ENCODE data around the gene PDCD1LG2.
"Not testable (repeated sequence)": the region's sequence is repeated elsewhere in the genome, so short reads cannot be mapped to it uniquely, and the experiment has no call there.

Gene PDCD1LG2

DNA sequence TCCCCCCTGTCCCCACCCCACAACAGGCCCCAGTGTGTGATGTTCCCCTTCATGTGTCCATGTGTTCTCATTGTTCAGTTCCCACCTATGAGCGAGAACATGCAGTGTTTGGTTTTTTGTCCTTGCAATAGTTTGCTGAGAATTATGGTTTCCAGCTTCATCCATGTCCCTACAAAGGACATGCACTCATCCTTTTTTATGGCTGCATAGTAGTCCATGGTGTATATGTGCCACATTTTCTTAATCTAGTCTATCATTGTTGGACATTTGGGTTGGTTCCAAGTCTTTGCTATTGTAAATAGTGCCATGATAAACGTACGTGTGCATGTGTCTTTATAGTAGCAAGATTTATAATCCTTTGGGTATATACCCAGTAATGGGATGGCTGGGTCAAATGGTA lies 15.6 kb upstream of the PDCD1LG2 start:
- not testable (repeated sequence) for DNase-seq

- DNase-seq = no peak
Measured at GRCh38 chr9:5499157-5499556, 11.2 kb upstream of the PDCD1LG2 start.

DNA sequence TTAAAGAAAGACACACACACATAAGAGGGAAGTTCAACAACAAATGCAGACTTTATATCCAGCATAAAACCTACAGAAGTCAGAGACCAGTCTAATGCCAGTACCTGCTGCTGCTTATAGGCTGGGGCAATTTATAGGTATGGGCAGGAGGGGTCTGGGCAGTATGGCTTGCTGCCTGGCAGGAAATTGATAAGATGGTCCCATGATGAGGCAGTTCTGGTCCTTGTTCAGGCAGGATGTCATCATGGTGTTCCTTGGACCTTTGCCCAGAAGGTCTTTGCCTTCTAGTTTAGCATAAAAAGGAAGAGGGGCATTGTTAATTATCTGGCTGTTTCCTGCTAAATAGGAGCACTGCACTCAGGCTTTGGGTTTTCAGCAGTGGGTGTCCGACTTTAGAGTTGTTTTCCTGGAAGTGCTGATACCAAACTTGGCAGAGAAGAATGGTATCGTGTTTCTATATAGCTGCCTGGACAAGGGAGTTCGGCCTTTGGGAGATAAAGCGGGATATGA lies 10.4 kb upstream of the PDCD1LG2 start:
- DNase-seq = no peak

DNA sequence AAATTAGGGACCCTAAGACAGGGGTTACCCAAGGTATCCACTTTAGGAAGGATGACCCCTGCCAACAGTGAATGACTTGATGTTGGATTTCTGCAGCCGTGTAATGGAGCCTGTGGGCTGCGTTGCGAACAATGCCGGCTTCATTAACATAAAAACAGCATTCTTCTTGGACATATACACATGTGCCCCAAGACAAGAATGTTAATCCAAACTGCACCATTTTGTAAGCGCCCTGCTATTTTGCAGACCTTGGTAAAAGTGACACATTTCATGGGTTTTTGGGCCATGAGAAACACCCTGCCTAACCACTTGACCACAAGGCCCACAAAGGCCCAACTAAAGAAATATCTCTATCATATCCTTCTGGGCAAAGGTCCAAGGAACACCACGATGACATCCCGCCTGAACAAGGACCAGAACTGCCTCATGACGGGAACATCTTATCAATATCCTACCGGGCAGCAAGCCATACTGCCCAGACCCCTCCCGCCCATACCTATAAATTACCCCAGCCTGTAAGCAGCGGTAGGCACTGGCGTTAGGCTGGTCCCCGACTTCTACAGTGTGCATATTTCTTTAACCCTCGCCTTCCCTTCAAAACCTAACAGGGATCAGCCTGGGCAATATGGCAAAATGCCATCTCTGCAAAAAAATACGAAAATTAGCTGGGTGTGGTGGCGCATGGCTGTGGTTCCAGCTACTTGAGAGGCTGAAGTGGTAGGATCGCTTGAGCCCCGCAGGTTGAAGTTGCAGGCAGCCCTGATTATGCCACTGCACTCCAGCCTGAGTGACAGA lies 9.7 kb upstream of the PDCD1LG2 start:
- no peak for DNase-seq

GRCh38 chr9:5502553-5502952 lies 7.8 kb upstream of the PDCD1LG2 start:
- no peak for DNase-seq

DNA sequence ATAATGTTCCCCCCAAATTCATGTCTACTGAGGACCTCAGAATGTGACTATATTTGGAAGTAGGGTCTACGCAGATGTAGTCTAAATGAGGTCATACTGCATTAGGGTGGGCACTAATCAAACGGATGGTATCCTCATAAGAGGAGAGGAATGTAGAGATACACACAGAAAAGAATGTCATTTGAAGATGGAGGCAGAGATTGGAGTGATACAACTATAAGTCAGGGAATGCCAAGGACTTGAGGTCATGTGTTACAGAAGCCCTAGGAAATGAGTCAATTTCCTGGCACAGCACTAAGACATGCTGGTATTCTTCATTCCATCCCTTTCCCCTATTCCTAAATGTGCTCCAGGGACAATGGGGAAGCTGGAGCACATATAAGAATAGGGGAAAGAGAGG lies 758 bp upstream of the PDCD1LG2 start:
- no peak for DNase-seq

DNA sequence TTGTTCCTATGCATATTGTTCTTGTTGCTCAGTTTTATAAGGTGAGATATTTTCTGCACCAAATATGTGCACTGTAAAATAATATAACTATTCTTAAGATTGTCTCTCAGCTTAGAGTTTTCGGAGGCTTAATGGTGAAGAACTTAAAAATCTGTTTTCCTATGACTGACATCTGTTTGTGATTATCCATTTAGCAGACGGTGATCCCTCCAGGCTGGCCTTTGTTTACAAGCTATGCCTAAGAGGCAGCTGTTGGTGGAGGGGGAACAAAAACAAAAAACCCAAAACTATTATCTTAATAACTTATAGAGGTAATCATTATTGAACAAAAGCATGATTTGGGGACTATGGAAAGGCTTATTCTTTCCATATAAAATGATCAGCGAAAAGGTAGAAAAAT lies 658 bp downstream of the PDCD1LG2 start:
- no peak for DNase-seq

DNA sequence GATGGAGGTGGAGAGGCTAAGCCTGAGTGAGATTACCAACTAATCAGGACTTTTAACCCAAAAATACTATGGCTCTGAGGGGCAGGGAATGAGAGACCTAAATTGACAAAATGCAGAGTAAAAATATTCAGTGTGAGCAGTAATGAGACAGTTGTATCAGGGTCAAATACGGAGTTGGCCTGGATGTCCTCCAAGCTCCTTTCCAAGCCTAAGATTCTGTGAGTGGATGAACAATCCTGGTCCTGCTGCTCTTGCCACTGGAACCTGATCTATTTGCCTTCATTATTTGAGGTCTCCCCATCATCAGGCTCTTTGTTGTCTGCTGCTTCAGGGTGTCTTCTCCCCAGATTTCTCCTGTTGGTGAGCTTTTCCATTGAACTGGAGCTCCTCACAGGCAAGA lies 1.1 kb downstream of the PDCD1LG2 start:
- no peak for DNase-seq

DNA sequence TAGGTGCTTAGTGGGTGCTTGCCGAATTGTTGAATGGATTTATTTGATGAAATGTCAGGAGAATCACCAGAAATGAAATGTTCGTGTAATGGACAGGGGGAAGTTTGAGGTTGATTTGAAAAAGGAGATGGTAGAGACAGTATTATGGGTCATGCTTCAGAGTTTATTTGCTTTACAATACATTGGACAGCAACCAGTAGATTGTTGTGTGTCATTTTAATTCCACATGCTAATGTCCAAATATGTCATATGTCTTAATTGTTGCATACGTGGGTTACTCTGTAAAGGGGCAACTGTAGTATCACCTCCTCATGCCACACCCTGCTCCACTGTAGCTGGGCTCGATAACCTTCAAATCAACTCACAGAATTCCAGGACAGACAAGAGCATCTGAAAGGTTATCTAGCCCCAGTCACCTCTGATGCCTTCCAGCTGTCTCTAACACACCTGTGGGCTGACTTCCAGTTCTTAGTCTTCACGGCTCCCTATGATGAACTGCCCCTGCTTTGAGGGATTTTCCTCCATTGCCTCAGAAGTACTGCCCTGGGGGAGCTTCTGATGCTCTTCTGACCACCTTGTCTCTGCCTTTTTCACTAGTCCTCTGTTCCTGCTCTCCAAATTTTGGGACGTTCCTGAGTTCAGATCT lies 1.7 kb downstream of the PDCD1LG2 start:
- no peak for DNase-seq

DNA sequence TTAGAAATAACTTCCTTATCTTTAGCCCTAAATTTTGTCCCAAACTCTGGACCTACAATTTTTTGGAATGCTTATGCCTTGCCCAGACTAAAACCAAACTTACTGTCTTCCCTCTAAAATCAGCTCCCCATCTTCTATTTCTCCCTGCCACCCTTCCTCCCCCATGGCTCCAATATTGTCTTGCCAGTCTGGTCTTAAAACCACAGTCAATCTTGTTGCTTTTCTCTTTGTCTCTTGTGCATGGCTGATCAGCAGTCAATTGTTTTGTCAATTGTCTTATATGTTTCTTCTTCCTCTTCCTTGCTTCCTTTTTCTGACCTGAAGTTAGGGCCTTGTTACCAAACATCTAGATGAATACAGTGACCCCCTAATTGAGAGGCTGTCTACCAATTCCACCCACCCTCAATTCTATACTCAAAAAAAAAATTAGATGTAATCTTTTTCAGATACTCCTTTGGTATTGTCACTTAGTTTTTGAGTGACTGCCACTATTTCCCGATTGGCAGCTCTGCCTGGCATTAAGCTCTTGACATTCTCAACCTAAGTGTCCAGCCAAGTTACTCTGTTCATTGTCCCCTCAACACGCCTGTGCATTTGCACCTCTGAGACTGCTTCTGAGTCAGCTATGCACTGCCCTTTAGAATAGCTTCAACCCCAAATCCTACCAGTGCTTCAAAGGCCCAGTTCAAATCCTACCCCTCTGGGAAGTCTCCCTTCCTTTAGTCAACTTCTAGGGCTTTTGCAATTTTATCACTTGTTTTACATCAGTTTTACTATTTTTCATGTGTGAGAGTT lies 2.5 kb downstream of the PDCD1LG2 start:
- no peak for DNase-seq

DNA sequence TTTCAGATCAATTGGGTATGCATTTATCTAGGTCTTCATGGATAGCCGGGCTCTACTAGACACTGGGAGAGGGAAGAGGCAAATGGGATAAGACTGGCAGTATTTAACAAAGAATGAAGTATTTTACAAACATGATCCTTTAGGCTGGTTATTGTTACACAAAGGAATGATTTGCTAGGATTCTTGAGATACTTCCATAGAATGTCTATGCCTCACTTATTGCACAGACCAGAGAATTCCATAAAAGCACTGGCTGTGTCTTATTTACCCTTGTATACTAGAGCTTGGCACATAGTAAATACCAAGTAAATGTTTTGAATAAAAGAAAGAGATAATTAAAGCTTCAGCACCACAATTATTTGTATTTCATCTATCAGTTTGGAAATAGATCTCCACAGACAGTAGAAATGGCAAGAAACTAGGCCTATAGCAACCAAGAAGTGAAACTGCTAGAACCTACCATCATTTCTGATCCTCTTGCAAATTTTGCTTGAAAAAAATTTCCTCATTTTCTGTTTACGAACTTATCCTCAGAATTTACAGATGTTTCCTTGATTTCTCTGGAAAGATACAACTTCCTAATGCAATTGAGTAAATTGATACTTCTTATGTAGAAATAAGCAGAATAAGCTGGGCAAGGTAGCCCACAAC lies 3.8 kb downstream of the PDCD1LG2 start:
- no peak for DNase-seq

- DNase-seq = no peak
Measured at GRCh38 chr9:5514617-5515260, 4.4 kb downstream of the PDCD1LG2 start.

- no peak for DNase-seq
Measured at GRCh38 chr9:5515261-5515650, 4.9 kb downstream of the PDCD1LG2 start.

- no peak for DNase-seq
Measured at GRCh38 chr9:5516453-5517220, 6.3 kb downstream of the PDCD1LG2 start.

DNA sequence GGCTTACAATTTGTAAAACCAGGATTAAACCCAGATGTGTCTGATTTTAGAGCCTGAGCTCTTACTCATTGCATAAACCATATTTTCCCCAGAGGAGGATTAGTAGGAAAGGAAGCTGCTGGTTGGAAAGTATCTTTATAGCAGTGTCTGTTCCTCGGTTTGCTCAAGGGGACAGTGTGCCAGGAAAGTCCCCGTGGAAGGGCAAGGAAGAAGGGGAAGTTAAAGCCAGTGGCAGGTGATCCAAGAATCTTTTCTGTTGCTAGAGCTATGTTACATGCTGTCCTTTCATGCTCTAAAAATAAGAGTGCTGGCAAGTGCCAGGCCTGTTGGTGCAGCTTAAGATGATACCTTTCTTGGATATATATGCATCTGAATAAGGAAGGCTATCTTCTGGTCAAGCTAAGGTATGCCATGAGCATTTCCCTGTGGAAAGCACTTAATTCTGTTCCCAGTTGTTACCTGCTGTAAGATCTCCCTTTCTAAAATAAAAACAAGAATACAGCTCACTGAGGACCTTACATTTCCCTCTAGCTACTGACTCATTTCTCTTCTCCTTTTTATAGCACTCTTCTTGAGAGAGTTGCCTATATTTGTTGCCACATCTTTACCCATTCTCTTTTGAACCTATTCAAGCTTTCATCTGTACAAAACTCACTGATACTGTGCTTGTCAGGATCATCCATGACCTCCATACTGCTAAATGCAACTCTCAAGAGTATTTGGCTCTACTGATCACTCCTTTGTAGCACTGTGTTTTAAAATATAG lies 8.0 kb downstream of the PDCD1LG2 start:
- DNase-seq = no peak

DNA sequence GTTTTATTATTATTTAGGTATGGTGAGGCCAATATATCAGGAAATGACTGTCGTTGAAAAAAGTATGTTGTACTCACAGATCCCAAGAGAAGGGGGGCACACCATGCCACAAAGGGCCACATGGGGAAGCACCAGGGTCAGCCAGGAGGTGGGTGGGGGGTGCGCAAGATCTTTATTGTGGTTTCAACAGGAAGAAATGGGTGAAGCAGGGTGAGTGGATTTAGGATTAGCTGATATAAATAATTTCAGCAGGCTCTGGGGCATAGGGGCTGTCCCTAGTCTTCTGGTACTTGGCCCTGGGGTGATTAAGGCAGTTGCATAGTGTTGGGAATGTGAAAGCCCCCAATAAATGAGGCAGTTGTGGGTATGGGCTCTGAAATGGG lies 8.6 kb downstream of the PDCD1LG2 start:
- no peak for DNase-seq

DNA sequence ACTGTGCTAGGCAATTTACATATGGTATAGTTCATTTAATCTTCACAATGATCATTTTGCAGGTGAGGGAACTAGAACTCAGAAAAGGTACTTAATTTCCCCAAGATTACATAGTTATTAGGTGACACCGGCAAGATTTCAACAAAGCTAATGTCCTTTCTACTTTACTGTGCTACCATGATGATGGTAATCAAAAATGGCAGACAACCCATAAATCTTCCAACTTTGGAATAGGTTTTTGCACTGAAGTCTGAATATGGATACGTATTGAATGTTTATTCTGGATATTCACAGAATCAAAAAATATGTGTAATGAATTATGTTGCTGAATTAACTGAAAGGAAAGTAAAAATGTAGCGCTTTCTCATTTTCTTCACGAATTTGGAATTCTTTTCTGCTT lies 13.8 kb downstream of the PDCD1LG2 start:
- no peak for DNase-seq

- no peak for DNase-seq
Measured at GRCh38 chr9:5529683-5530221, 19.4 kb downstream of the PDCD1LG2 start.

GRCh38 chr9:5531101-5531882 lies 21.0 kb downstream of the PDCD1LG2 start:
- DNase-seq = no peak

DNA sequence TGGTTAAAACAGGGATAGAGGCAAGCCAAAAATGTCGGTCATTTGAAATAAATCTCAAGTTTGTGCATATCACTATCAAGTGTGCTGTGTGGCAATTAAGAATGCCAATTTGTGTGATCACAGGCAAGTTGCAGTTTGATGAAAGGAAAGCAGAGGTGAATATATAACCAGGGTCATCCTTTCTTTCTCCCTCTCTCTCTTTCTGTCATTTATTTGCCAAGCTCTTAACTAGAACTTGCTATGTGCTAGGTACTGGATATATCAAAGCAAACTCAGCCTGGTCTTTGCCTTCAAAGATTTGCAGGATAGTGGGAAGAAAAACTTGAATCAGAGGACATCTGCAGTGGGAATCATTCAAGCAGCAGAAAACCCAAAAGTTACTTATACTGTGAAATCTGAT lies 22.0 kb downstream of the PDCD1LG2 start:
- no peak for DNase-seq
